COR-L47 (cell line): ENCODE results near the gene GSG1L.
A peak's percentile ranks its signal among the peaks of the same experiment; 100 is the strongest.
"Not testable (repeated sequence)": the region's sequence is repeated elsewhere in the genome, so short reads cannot be mapped to it uniquely, and the experiment has no call there.

Experiments used
- DNase-seq: peaks from one replicate; lab custom pipeline; 2025; lab: John Stamatoyannopoulos, UW

GSG1L gene

DNA sequence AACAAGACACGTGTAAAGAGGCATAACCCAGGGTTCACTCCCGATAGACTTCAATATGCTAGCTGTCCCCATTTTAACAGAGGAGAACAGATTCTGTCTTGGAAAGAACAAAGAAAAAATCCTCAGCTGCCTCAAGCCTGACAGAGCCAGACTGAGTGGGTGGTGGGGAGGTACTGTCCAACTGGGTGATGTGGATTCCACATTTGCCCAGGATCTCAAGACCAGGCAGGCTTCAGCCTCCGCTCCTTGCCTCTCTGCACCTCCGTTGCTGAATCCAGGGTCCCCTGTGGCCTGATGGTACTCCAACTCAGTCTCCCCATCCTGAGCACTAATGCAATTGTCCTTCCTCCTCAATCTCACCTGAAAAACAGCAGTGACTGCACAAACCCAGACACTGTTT lies 163.8 kb downstream of the GSG1L start:
- DNase-seq = no peak

DNA sequence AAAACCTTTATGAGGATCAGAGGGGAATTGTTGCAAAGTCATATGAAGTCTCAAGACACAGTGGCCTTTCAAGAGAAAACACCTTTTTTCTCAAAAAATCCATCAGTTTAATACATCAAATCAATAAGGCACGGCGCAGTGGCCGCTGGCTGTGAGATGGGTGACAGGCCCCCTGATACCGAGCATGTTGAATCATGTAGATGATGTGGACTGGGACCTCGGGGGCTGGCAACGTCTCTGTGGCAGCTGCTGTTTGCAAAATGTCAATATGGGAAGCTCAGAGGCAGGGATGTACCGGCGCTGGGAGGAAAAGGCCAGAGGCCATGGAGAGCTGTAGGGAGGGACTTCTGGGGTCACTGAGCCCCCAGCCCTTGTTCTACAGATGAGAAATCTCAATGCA lies 169.1 kb downstream of the GSG1L start:
- DNase-seq = no peak

DNA sequence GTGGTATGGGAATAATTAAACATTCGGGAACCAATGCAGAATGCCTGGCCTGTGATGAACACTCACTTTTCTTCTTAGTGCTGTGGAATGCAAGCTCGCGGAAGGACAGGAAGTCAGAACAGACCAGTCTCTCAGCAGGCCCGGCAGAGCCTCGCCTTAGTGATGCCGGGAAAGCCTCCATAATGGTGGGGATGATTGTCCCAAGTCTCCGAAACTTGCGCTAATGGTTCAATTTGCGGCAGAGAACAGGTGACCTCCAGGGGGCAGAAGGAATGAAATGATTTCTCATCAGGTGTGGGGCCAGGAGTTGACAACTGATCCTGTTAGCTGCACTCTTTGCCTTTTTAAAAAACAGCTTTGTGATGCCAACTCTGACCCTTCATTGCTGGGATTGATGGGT lies 170.6 kb downstream of the GSG1L start:
- no peak for DNase-seq

DNA sequence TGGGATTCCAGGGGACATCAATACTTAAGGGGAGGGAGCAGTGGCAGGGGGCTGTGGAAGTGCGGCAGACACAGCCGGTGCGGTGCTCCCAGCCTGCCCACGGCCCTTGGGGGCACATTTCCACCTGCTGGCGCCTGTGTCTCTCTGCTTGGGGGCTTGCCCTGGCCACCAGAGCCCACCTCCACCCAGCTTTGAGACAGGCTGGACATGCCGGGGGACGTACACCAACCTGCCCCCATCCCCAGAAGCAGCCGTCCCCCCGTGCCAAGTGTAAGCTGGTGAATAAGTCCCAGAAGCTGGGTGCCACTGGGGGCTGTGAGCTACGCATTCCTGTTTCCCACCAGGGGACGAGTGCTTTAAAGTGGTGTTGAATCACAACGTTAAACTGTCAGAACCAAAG lies 172.6 kb downstream of the GSG1L start:
- no peak for DNase-seq

DNA sequence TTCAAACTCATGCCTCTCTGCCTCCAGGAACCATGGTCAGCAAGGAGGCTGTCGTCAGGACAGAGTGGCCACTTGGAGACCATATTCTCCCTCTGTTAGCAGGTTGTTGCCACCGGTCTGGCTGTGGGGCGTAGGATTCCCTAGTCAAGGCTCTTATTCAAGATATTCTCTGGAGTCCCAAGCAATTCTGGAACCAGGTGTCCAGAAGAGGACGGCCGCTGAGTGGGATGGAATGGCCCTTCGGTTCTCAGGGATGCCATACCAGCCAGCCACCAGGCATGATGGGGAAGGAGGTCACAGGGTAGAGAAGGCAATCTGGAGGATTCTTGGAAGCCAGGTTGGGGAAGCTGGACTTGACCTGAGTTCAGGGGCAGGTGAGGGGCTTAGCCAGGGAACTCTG lies 173.5 kb downstream of the GSG1L start:
- DNase-seq = no peak

DNA sequence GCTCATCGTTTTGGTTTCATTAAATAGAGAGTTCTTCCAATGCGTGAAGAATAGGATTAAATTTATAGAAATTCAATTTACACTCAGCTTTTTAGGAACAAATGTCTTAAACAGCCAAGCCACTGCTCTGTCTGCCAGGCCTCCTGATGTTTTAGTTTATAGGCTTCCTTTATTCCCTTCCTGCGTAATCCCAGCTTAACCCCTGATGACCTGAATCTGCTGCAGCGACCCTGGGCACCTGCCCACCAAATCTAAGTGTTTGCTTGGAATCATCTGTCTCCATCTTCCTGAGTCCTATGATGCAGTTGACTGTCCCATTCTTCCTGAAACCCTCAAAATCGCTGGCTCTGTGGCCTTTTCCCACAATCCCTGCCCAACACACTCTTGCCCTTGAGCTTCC lies 179.9 kb downstream of the GSG1L start:
- DNase-seq = no peak

DNA sequence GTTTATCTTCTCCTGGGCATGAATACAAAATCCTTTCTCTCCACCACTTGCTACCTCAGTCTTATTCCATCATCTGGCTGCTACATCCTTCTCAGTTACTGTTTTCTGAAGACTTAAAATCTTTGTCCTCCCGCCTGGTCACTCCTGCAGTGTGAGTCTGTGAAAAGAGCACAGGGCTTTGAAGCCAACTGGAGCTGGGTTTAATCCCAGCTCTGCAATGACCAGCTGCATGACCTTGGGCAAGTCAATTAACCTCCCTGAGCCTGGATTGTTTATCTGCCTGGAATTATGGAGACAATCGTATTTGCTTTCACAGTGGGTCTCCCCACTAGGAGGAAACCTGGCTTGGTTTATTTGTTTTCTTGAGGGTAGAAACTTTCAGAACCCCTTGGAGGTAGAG lies 183.2 kb downstream of the GSG1L start:
- DNase-seq = no peak

DNA sequence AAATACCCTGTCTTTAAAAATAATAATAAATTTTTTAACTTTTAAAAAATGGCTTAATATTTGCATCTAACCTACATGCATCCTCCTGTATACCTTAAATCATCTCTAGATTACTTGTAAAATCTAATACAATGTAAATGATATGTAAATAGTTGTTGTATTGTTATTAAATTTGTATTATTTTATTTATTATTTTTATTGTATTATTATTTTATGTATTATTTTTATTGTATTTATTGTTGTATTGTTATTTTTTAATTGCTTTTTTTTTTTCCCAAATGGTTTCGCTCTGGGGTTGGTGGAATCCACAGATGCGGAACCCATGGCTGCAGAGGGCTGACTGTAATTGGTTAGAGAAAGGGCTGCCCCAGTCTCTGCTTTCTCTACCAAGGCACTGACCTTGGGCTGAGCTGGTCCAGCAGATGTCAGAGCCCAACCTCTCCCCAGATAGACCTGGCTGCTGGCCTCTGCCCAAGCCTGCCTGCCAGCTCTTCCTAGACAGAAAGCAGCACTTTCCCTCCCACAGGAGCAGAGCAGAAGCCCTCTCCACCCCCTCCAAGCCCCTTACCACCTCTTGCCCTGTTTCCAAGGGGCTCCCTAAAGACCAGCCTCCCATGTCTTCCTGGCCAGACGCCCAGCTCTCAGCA lies 183.8 kb downstream of the GSG1L start:
- no peak for DNase-seq

DNA sequence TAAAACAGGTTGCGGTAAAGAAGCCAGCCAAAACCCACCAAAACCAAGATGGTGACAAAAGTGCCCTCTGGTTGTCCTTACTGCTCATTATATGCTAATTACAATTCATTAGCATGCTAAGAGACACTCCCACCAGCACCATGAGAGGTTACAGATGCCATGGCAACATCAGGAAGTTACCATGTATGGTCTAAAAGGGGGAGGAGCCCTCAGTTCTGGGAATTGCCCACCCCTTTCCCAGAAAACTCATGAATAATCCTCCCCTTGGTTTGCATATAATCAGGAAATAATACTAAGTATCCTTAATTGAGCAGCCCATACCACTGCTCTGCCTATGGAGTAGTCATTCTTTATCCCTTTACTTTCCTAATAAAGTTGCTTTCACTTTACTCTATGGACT lies 190.9 kb downstream of the GSG1L start:
- not testable (repeated sequence) for DNase-seq

DNA sequence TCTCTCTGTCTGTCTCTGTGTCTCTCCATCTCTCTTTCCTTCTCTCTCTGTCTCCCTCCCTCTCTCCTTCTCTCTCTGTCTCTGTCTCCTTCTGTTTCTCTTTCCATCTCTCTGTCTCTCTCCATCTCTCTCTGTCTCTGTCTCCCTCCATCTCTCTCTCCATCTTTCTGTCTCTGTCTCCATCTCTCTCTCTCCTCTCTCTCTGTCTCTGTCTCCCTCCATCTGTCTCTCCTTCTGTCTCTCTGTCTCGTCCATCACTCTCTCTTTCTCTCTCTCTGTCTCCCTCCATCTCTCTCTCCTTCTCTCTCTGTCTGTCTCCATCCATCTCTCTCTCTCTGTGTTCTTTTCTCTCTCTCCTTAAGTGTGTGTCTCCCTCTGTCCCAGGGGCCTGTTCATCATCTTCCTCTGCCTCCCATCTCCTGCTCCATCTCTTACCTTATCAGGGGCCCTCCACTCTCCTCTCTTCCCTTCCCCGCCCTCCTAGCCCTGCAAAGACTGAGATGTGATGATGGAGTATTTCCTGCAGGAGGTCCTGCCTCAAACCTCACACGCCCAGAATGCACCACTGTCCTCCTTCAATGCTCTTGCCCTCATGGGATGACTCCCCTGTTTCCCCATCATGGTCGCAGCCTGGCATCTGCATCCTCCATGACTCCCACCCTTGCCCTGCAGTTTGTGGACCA lies 193.3 kb downstream of the GSG1L start:
- no peak for DNase-seq

DNA sequence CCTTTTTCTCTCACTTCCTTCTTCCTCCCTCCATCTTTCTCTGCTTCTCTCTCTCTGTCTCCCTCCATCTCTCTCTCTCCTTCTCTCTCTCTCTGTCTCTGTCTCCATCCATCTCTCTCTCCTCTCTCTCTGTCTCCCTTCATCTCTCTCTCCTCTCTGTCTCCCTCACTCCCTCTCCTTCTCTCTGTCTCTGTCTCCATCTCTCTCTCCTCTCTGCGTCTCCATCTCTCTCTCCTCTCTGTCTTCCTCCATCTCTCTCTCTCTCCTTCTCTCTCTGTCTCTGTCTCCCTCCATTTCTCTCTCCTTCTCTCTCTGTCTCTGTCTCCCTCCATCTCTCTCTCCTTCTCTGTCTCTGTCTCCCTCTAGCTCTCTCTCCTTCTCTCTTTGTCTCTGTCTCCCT lies 194.1 kb downstream of the GSG1L start:
- no peak for DNase-seq

DNA sequence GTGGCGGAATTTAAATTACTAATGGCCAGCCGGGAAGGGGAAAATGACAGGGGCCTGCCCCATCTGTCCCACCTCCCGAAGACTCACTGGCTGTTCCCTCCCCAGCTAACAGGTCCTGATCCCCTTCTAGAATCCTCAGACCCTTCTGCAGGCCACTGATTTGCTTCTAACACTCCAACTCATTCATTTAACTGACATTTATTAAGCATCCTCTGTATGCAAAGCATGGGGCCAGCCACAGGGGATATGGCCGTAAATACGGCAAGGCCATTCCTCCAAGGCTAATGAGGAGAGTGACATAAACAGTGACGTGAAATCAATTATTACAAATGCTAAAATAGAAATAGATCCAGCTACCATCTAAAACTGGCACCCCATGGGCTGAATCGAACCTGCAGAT lies 195.3 kb downstream of the GSG1L start:
- no peak for DNase-seq

DNA sequence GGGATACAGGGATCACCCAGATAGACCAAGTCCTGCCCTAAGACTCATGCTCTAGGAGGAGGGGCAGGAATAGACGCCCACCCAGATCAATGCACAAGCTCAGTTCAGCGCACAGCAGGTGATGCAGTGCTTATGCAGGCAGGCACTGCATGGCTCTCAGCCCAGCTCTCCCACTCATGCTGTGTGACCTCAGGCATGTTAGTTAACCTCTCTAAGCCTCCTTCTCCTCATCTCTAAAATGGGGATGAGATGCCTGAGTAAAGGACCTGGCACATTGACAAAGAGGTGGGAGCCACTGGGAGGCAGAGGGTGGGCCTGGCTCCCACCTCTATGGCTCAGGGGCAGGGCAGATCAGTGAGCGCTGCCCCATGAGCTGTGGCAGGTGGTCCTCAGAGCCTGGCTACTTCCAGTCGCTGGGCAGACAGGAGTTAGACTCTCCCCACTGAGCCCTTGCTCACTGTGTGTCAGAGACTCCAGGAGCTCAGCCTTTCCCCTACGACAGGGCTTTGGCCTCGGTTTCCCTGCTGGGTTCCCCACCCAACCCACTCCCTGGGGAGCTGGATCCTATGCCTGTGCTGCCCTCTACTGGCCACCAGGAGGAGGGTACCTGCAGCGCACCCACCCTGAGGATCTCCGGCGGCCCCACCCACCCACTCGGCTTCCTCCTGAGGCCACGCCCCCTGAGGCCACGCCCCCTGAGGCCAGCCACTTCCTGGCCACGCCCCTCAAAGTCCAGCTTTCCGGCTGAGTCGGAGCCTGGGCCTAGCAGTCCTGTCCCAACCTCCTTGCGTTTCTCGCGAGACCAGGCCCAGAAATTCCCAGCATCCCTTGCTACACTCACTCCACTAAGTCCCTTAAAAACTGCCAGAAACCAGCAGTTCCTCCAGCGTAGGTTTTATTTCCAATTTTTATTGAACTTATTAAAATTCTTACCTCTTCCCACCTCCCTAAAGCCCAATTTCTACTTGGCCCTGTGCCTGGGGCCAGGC lies 196.1 kb downstream of the GSG1L start:
- peak; percentile 40 for DNase-seq

DNA sequence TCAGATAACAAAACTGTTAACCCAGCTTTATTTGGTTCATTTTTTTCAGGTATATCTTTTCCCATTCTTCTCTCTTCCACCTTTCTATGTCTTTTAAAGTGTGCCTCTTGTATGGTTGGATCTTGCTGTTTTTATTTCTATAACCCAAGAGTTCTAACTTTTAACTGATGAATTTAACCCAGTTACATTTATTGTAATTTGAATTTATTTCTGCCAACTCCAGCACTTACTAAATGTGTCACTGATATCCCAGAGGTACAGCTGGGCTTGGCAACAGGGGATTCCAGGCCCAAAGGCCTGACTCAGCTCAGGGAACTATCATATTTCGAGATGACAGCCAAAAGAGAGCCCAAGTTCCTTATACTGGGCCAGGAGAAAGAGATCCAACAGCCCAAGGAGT lies 200.1 kb downstream of the GSG1L start:
- no peak for DNase-seq

DNA sequence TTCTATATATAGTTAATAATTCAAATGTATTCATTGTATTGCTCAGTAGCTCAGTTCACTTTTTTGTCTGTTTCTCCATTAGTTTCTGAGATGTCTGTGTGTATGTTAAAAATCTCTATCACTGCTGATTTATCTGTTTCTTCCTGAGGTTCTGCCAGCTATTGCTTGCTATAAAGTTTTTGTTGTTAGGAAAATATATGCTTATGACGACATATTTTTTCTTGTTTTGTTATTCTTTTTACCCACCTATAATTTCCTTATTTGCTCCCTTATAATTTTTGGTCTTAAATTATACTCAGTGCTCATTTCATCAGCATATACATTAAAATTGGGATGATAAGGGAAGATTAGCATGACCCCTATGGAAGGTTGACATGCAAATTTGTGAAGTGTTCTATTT lies 200.6 kb downstream of the GSG1L start:
- no peak for DNase-seq

DNA sequence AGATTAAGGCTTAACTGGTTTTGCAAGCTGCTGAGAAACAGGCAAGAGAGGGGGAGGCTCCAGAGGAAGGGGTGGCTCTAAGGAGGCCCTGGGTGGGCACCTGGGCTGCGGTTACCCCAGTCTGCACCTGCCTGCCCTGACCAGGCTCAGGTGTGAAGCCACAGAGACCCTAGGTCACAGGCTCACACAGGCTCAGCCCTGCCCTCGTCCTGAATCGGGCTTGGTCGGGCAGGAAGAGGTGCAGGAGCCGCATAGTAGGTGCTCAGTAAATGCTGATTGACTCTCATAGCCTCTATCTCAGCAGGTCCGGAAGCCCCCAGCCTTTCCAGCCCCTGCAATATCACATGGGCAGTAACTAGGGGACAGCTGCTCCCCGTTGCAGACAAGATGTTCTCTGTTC lies 203.4 kb downstream of the GSG1L start:
- DNase-seq = no peak

DNA sequence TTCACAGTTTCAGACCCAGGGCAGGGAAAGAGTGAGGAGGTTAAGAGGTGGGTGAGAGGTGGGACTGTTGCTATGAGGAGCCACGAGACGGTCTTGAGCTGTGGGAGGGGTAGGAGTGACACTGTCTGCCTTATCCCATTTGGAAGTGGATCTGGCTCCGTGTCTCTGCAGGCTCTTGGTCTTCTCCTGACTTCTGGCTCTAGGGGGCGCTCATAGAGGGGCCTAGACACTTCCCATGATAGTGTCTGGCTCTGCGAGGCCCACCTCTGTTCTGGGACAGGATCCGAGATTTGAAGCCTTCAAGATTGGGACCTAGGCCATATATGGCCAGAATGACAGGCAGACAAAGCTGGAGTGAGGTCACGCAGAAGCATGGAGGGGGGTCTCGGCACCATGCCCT lies 204.5 kb downstream of the GSG1L start:
- DNase-seq = no peak

DNA sequence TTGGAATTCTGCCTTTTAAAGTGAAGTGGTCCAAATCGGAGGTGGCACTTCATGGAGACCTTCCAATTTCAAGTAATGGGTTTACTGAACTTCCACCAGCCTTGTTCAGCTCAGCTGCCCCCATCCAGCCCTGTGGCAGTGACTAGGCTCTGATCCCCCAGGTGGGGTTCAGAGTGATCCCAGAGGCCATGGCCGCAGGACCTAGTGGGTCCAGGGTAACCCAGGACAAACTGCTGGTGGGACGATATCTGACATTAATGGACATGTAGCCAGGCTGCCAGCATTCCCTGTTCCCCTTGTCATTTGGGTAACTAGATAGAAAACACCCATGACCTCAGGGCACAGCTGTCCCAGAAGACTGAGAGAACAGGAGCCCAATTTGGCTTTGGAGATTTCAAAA lies 209.9 kb downstream of the GSG1L start:
- no peak for DNase-seq

DNA sequence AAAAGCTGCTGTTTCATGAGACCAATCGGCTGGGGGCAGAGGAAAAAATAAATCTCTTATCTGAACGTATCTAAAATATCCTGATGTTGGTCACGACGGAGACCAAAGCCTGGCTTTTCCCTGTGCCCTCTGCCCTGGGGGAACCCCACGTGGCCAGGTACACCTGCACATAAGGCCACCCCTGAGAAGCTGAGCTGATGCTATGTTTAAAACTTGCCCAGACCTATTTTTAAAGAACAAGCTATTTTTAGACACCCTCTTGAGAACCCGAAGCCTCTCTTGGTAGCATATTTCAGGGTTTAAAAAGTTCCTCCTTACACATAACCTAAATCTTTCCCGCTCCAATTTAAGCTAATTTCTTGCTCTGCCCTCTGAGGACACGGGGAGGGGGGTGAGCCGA lies 210.4 kb downstream of the GSG1L start:
- no peak for DNase-seq

DNA sequence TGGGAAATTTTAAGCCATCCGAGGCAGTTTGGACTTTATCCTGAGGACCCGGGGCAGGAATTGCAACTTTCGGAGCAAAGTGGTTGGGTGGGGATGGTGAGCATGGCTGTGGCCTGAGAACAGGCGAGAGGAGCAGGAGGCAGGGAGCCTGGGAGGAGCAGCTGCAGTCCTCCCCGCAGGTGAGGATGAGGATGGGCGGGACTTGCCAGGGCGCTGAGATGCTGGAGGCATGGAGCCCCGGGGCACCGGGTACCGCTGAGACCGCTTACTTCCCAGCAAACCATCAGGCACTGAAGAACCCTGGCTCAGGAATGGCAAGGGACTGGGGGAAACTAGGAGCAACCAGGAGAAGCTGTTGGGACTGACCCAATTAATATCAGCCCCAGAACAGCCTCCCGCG lies 210.8 kb downstream of the GSG1L start:
- no peak for DNase-seq

DNA sequence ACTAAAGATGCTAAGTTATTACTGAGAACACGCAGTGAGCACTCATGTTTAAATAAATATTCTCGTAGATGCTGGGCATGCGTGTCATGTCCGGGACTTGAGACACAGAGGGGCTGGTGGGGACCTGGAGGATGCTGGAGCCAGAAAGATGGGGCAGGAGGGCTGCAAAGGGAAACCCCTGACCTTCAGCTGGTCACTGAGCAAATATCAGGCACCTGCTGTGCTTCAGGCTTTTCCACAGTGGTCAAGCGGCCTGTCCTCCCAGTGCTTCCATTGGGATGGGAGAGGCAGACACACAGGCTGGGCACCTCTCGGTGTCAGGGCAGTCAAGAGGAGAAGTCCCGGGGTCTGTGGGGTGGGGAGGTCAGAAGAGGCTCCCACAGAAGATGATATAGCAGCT lies 211.4 kb downstream of the GSG1L start:
- DNase-seq = no peak

DNA sequence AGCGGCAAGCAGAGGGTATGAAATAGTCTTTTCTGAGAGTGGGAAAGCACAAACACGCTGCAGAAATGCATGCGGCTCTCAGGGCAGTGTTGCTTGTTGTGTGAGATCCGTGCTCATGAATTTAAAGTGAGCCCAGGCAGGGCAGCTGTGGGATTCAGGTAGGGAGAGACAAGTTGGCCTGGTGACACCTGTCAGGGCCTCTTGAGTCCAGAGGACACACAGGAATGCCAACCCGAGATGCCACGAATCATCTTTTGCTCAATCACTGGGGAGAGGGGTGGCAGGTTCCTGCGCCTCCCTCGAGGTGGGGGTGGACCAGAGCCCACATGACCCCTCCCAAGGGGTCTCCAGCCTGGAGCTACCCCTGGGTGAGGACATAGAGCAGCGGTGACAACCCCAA lies 211.9 kb downstream of the GSG1L start:
- no peak for DNase-seq

DNA sequence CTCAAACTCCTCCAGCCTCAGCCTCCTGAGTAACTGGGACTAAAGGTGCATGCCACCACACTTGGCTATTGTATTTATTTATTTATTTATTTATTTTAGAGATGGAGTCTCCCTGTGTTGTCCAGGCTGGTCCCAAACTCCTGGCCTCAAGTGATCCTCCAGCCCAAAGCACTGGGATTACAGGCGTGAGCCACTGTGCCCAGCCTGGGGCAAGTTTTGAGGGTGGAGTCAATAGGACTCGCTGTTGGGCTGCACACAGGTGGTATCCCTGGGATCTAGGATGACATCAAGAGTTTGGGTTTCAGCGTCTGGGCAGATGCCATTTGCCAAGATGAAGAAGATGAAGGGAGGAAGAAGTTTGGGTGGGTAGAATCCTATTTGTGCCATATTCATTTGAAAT lies 213.9 kb downstream of the GSG1L start:
- DNase-seq = no peak
